ENCODE results near the gene SEMA5B.

GRCh38 chr3:123037015-123037375 is 9.4 kb upstream of the SEMA5B start:
- TF ChIP-seq CTCF (IDR thresholded peaks at IDR 0.05) (no peak), POLR2A (IDR thresholded peaks at IDR 0.05) (no peak)

All from uterus (tissue), 2 donors.